Superior temporal gyrus (tissue), 1 donor: Measurements from ENCODE around the gene RTF2.

Source experiments
- DNase-seq: peaks from one replicate; pipeline ENCODE4 v3.0.0-alpha.2; 2016; ENCODE audit errors: extremely low spot score

Gene RTF2

DNA sequence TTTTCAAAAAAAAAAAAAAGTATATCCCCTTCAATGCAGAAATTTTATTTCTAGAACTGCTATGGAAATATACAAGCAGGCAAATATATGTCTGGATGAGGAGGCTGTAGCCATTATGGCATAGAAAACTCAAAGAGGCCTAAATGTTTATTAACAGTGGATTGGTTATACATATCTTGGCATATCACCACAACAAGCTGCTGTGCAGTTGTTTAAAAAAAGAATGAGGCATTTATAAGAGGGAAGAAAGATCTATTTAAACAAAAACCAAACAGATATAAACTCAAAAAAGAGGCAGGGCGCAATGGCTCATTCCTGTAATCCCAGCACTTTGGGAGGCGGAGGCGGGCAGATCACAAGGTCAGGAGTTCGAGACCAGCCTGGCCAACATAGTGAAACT lies 30.1 kb upstream of the RTF2 start:
- no peak for DNase-seq

- DNase-seq: no peak
Observed at GRCh38 chr20:56439771-56440291, 28.6 kb upstream of the RTF2 start.

DNA sequence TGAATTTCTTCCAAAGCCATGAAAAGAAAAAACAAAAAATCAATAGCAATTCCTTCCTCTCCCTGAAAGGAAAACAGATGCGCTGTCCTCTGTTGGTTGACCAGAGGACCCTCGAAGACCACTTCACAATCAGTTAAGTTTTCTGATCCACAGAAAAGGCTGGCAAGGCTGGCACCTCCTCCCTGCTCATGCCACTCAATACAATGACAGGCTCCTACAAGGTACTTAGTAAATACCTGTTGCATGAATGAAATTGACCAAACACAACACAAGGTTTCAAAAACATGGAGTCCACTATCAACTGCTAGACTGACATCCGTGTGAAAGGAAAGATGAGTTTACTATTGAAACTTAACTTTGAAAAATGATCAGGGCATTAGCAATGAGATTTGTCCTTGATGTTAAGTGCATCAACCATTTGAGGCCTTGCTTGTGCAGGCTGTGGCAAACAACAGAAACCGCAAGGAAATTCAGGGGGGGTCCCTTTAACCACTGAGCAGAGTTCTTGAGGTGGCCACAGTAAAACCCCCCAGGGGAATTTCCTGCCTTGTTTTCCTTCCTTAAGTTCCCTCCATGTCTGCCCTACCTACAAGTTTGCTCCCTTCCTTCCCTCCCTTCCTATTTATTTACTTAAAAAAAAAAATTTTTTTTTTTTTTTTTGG lies 27.9 kb upstream of the RTF2 start:
- DNase-seq: no peak

GRCh38 chr20:56442389-56443365 lies 25.8 kb upstream of the RTF2 start:
- DNase-seq: no peak

- DNase-seq: no peak
Observed at GRCh38 chr20:56443654-56444540, 24.5 kb upstream of the RTF2 start.

DNA sequence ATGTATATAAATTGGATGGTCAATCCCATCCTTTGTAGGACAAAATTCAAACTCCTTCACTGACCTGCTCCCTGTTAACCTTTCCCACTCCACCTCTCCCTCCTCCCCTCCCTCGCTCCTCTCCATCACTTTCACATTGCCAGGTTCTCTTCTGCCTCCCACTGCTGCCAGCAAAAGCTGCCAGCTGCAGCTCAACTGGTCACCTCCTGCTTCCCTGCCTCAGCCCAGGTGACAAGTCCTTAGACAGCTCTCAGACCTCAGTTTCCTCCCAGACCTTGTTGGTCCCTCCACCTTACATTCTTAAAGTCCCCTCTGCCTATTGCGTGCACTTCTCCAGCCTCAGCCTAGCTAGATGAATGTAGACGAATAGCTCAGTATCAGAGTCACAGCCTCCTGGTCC lies 23.3 kb upstream of the RTF2 start:
- no peak for DNase-seq

DNA sequence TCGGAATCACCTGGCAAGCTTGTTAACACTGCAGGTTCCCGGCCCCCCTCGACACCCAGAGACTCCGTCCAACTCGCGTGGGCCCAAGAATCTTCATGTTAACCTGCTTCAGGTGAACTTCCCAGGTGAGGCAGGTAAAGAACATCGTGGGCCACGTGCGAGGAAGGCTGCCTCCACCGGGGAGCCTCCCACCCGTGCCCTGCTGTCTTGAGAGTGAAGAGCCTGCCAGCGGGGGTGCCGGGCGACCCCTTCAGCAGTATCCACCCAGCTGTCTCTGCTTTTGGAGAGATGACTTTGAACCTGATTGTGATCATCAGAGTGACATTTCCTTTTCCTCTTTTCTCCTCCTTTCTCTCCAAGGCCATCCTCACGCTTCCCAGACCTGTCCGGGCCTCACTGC lies 22.9 kb upstream of the RTF2 start:
- no peak for DNase-seq

- no peak for DNase-seq
Observed at GRCh38 chr20:56447227-56447626, 21.2 kb upstream of the RTF2 start.

DNA sequence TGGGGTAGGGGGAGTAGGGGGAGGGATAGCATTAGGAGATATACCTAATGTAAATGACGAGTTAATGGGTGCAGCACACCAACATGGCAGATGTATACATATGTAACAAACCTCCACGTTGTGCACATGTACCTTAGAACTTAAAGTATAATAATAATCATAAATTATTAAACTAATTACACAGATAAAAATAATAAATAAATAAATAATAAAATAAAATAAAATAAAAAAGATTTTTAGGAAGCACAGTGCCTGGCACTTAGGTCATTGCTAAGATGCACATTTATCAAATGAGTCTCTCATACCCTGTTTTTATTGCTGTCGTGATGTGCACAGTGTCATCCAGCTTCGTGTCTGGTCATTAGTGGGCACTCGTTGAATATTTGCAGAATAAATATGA lies 19.0 kb upstream of the RTF2 start:
- no peak for DNase-seq

- DNase-seq: no peak
Observed at GRCh38 chr20:56451056-56451765, 17.2 kb upstream of the RTF2 start.

DNA sequence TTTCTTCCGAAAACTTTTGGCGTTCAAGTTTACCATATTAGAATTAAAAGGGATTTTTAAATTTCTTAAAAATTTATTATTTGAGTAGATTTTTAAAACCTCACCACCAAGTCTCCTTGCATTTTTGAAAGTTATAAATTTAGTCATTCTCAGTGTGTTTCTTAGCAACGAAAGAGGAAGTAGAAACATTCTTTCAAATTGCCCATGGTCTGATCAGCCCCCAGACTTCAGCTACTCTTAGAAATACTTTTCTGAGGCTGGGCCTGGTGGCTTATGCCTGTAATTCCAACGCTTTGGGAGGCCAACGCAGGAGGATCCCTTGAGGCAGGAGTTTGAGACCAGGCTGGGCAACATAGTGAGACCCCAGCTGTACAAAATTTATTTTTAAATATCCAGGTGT lies 15.1 kb upstream of the RTF2 start:
- DNase-seq: no peak

- DNase-seq: no peak
Observed at GRCh38 chr20:56454754-56455153, 13.7 kb upstream of the RTF2 start.

DNA sequence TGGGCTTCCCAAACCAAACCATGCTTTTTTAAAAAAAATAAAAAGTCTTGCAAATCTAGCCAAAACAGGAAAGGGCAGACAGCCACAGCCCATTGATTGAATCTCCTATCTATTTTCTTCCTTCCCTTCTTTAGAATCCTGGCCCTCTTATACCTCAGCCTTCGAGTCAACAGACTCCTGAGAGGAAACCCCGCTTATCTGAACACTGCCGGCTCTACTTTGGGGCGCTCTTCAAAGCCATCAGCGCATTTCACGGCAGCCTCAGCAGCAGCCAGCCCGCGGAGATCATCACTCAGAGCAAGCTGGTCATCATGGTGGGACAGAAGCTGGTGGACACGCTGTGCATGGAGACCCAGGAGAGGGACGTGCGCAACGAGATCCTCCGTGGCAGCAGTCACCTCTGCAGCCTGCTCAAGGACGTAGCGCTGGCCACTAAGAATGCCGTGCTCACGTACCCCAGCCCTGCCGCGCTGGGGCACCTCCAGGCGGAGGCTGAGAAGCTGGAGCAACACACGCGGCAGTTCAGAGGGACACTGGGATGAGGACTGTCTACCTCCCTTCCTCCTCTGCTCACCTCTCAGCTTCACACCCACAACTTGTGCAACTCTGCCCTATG lies 10.1 kb upstream of the RTF2 start:
- DNase-seq: no peak

DNA sequence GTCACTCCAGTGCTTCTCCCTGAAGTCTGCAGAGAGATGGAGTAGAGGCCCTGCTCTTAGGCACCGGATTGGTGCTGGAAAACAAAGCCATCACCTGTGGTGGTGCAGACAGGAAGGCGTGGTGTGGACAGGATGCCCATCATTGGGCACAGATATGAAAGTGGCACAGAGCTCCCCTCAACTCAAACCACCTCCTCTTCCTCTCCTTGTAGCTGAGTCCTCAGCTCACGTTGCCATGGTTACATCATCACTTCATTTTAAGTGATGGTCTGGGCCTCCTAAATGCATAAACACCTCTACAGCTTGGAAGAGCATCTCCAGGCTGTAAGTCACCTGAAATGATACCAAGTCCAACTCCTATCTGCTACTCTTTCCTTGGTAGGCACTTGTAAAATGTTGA lies 8.0 kb upstream of the RTF2 start:
- DNase-seq: no peak

- DNase-seq: no peak
Observed at GRCh38 chr20:56461576-56461975, 6.9 kb upstream of the RTF2 start.

- no peak for DNase-seq
Observed at GRCh38 chr20:56463428-56463827, 5.0 kb upstream of the RTF2 start.

GRCh38 chr20:56465997-56466396 lies 2.4 kb upstream of the RTF2 start:
- DNase-seq: no peak

DNA sequence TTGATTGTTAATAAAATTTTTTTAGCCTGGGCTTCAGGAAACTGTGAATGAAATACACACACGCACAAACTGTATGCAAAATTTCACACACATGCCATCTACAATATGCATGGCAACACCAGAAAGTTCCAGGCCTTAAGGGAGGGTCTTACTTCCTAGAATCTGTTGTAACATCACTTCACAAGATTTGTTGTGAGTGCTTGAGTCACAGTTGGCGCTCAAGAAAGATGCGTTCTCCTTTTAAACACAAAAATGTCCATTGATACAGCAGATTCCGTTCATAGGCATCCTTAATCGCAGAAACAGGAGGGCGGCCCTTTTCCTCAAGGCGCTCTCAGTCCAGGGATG lies 485 bp upstream of the RTF2 start:
- DNase-seq: no peak

DNA sequence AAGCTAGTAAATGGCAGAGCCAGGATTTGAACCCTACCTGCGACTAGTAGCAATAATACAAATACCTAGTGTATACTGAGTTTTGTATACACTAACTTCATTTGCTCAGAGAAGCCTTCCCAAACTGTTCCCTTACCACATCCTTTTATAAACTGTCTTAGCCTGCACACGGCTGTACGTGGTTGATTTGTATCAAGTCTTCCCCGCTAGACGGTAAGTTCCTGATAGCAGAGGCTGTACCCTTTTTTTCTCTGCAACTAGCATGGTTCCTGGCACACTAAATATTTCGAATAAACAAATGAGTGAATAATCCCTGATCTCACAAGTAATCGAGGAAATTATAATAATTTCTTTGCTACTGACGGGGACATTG lies 636 bp downstream of the RTF2 start:
- no peak for DNase-seq

- no peak for DNase-seq
Observed at GRCh38 chr20:56483970-56484369, 15.5 kb downstream of the RTF2 start.

- no peak for DNase-seq
Observed at GRCh38 chr20:56487216-56487615, 18.8 kb downstream of the RTF2 start.
